ENCODE results near the gene UCP2.

UCP2 gene

GRCh38 chr11:73972620-73973449 is 9.8 kb downstream of the UCP2 start:
- no peak for DNase-seq (ENCODE audit: extremely low spot score)
- ChIA-PET CTCF (interaction anchor here (0.9 to 2.7 kb wide), 6 partner anchors 9 to 48 kb away, joined by 3 to 16 read pairs (median 4); partner anchors contain the start of gene UCP2), POLR2A (interaction anchor here (0.8 to 1.2 kb wide), 3 partner anchors 7 to 10 kb away, joined by 3 to 6 read pairs (median 5); partner anchors contain the start of gene UCP2)
- no peak for TF ChIP-seq CTCF (IDR thresholded peaks at IDR 0.05; ENCODE audit: control extremely low read depth, extremely low read depth, low read depth, missing control alignments)

GRCh38 chr11:73972187-73972586 is 10.5 kb downstream of the UCP2 start:
- ChIA-PET POLR2A (interaction anchor here (1.2 kb wide), 1 partner anchor 8 kb away, joined by 6 read pairs; no protein-coding TSS in a partner anchor), CTCF (interaction anchor here (0.9 to 4.0 kb wide), 7 partner anchors 8 to 283 kb away, joined by 3 to 16 read pairs (median 6); partner anchors contain the start of gene UCP2)
- TF ChIP-seq CTCF (IDR thresholded peaks at IDR 0.05; ENCODE audit: control extremely low read depth, extremely low read depth, low read depth, missing control alignments), result no peak
- DNase-seq (ENCODE audit: extremely low spot score), result no peak

GRCh38 chr11:73971175-73971719 is 11.4 kb downstream of the UCP2 start:
- POLR2A ChIA-PET, result interaction anchor here (1.2 to 2.2 kb wide), 2 partner anchors 9 kb away, joined by 6 to 14 read pairs; no protein-coding TSS in a partner anchor
- DNase-seq (ENCODE audit: extremely low spot score), result no peak
- CTCF ChIA-PET, result interaction anchor here (1.2 to 4.0 kb wide), 3 partner anchors 9 to 284 kb away, joined by 3 to 12 read pairs (median 6); no protein-coding TSS in a partner anchor
- TF ChIP-seq CTCF (IDR thresholded peaks at IDR 0.05; ENCODE audit: control extremely low read depth, extremely low read depth, low read depth, missing control alignments), result no peak

GRCh38 chr11:73969991-73970800 is 12.4 kb downstream of the UCP2 start:
- ChIA-PET POLR2A (interaction anchor here (2.2 kb wide), 1 partner anchor 10 kb away, joined by 14 read pairs; no protein-coding TSS in a partner anchor), CTCF (interaction anchor here (1.2 to 4.0 kb wide), 3 partner anchors 10 to 285 kb away, joined by 3 to 12 read pairs (median 6); no protein-coding TSS in a partner anchor)
- no peak for DNase-seq (ENCODE audit: extremely low spot score)
- TF ChIP-seq CTCF (IDR thresholded peaks at IDR 0.05; ENCODE audit: control extremely low read depth, extremely low read depth, low read depth, missing control alignments), result no peak

GRCh38 chr11:73969091-73969490 is 13.6 kb downstream of the UCP2 start:
- CTCF ChIA-PET, result interaction anchor here (4.0 kb wide), 1 partner anchor 11 kb away, joined by 12 read pairs; no protein-coding TSS in a partner anchor
- POLR2A ChIA-PET, result interaction anchor here (2.2 kb wide), 1 partner anchor 11 kb away, joined by 14 read pairs; no protein-coding TSS in a partner anchor
- TF ChIP-seq CTCF (IDR thresholded peaks at IDR 0.05; ENCODE audit: control extremely low read depth, extremely low read depth, low read depth, missing control alignments), result no peak
- DNase-seq (ENCODE audit: extremely low spot score), result no peak
